Psoas muscle (tissue), 8 donors: Measurements from ENCODE around the gene AGMO. TPM values are rescaled to one million over a fixed set of nuclear protein-coding genes. Genes with fewer than 3 reads are reported as not detected.

Source experiments
- ATAC-seq, 4 donors: fragments of 200-7000 bp; cut with Tn5 transposase; one replicate each; pipeline ENCODE4 v1.9.1; 2020; ENCODE audit warnings: moderate library complexity in 3 of 4, mild to moderate bottlenecking in 2 of 4
- DNase-seq, 2 donors: peaks; one replicate each; pipeline ENCODE4 v3.0.0-alpha.2; 2020
- H3K27ac ChIP-seq: fragments of 200-600 bp; one replicate; pipeline ENCODE4 v1.8.0; 2022
- H3K27me3 ChIP-seq, 3 donors: fragments of 200-600 bp in 1 of 3; one replicate each; pipeline versions ENCODE4 v1.6.1 to v1.8.0; 2013 to 2022; ENCODE audit warnings: low read length in 2 of 3, mild to moderate bottlenecking in 2 of 3, moderate library complexity in 1 of 3; ENCODE audit not compliant: insufficient read depth in 3 of 3
- H3K36me3 ChIP-seq, 2 donors: fragments of 200-600 bp in 1 of 2; one replicate each; pipeline versions ENCODE4 v1.6.1 to v1.8.0; 2013 to 2022; ENCODE audit warnings: low read depth in 1 of 2, mild to moderate bottlenecking in 1 of 2, moderate library complexity in 1 of 2; ENCODE audit not compliant: insufficient read depth in 1 of 2
- H3K4me1 ChIP-seq: fragments of 200-600 bp; one replicate; pipeline ENCODE4 v1.8.0; 2022
- H3K4me3 ChIP-seq: fragments of 200-600 bp; one replicate; pipeline ENCODE4 v1.8.0; 2022; ENCODE audit warnings: mild to moderate bottlenecking
- H3K9me3 ChIP-seq: fragments of 200-600 bp; one replicate; pipeline ENCODE4 v1.8.0; 2022
- WGBS, 3 donors: extraction: QIAGEN DNeasy Blood & Tissue Kit; methylation state at CpG; one replicate each; pipeline versions ENCODE4 v1.1.6 to v1.1.7; 2013; 5-methylcytosine and 5-hydroxymethylcytosine counted together
- intact Hi-C, 2 donors: fragments of 100-400 bp; cut with DNase I; formaldehyde crosslinking; loops; one replicate each; pipeline versions ENCODE4 v1.11.0 to v1.14.2; 2022
- polyA plus RNA-seq, 3 donors: library from polyadenylated mRNA; stranded (reverse); fragments of 200-250 nt; gene quantifications; one replicate each; pipeline ENCODE4 v1.2.3, GENCODE V29; 2013
- total RNA-seq, 4 donors: library from RNA; stranded (reverse); fragmentation: NEBNext Ultra II Directional in 2 of 4; extraction: Animal tissue kit (Norgen Biotek cat#: 25700) in 2 of 4; gene quantifications; one replicate each; pipeline versions ENCODE4 v1.2.1 to v1.2.4, GENCODE V29; 2021 to 2023
- TF ChIP-seq, protein P1 (sequence below): fragments of 200-600 bp; IDR thresholded peaks from one replicate; pipeline ENCODE4 v1.8.0; 2022; ENCODE audit warnings: antibody characterized with exemption
- donor health status: healthy with polysubstance abuse.
- donor health status: DM: no; HTN: no; CAD: no; lungs with moderate emphysema.
- donor health status: Bipolar disorder and iron deficiency.
- donor health status: healthy.
- donor health status: DM: yes; HTN: yes; CAD: no.
- donor health status: DM: no; HTN: no; CAD: no.
- donor health status: DM: no; HTN: no; CAD: no.
- donor health status: DM: yes; HTN: yes; CAD: no.

The AGMO gene
- total and polyA plus RNA-seq, 7 donors, result 0.13 to 0.54 (median 0.36) TPM; not detected in 1

DNA sequence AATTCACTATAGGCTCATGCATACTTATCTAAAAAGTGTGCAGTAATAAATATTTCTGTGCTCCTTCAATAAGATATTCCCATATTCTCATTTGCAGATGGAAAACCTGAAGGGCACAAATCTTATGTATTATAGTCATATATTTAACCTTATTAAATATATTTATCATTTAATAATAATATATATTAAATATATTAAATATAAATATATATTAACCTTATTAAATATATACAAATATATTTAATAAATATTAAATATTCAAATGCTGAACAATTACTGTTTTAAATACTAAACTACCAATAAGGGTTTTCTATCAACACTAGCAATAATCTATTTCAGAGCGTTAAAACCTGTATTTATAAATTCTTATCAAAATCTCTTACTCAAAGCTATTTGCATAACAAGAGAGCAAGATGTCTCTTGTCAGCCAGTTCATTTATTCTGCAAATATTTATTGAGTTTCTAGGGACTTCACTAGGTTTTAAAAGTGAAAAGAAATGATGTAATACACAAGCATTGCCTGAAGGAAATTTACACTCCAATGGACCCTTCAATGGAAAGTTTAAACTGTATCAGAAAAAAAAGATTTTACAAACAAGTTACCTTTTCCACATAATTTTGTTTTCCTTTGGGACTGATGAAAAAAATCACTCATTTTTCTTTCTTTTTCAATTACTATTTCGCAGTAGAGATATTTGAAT, 159.2 kb downstream of the AGMO start:
- H3K4me1 ChIP-seq, result no peaks in the 10 kb centered on the region
- intact Hi-C loops, result no loop called here
- no peak for ATAC-seq
- no peak overlapping the region for H3K27ac ChIP-seq
- 88 to 96% (median 92%) methylated on average over 2 of the region's 2 CpGs for WGBS, 3 donors
- no peak for DNase-seq
- no peaks in the 10 kb centered on the region for H3K27me3 ChIP-seq
- H3K36me3 ChIP-seq, result no peaks in the 10 kb centered on the region
- H3K4me3 ChIP-seq, result no peak overlapping the region
- TF ChIP-seq, protein P1, sequence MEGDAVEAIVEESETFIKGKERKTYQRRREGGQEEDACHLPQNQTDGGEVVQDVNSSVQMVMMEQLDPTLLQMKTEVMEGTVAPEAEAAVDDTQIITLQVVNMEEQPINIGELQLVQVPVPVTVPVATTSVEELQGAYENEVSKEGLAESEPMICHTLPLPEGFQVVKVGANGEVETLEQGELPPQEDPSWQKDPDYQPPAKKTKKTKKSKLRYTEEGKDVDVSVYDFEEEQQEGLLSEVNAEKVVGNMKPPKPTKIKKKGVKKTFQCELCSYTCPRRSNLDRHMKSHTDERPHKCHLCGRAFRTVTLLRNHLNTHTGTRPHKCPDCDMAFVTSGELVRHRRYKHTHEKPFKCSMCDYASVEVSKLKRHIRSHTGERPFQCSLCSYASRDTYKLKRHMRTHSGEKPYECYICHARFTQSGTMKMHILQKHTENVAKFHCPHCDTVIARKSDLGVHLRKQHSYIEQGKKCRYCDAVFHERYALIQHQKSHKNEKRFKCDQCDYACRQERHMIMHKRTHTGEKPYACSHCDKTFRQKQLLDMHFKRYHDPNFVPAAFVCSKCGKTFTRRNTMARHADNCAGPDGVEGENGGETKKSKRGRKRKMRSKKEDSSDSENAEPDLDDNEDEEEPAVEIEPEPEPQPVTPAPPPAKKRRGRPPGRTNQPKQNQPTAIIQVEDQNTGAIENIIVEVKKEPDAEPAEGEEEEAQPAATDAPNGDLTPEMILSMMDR, result no peak
- no peaks in the 10 kb centered on the region for H3K9me3 ChIP-seq

GRCh38 chr7:15400440-15400839, 161.4 kb downstream of the AGMO start:
- DNase-seq (no peak), ATAC-seq (no peak)
- Histone ChIP-seq H3K9me3 (no peaks in the 10 kb centered on the region), H3K4me1 (no peaks in the 10 kb centered on the region), H3K27me3 (no peaks in the 10 kb centered on the region), H3K36me3 (no peaks in the 10 kb centered on the region), H3K27ac (no peak overlapping the region), H3K4me3 (no peak overlapping the region)
- intact Hi-C loops, result no loop called here
- TF ChIP-seq, protein P1, result no peak
- WGBS, 3 donors, result 67 to 82% (median 77%) methylated on average over 3 of the region's 3 CpGs

- H3K4me1 ChIP-seq, result no peaks in the 10 kb centered on the region
- WGBS, 3 donors, result 54 to 79% (median 60%) methylated on average over 2 of the region's 2 CpGs
- H3K9me3 ChIP-seq, result no peaks in the 10 kb centered on the region
- no peak for ATAC-seq
- DNase-seq, result no peak
- TF ChIP-seq, protein P1, result no peak
- H3K36me3 ChIP-seq, result no peaks in the 10 kb centered on the region
- H3K27ac ChIP-seq, result no peak overlapping the region
- H3K27me3 ChIP-seq, result no peaks in the 10 kb centered on the region
- intact Hi-C loops, result no loop called here
- no peak overlapping the region for H3K4me3 ChIP-seq
Observed at GRCh38 chr7:15399441-15399840, 162.4 kb downstream of the AGMO start.

DNA sequence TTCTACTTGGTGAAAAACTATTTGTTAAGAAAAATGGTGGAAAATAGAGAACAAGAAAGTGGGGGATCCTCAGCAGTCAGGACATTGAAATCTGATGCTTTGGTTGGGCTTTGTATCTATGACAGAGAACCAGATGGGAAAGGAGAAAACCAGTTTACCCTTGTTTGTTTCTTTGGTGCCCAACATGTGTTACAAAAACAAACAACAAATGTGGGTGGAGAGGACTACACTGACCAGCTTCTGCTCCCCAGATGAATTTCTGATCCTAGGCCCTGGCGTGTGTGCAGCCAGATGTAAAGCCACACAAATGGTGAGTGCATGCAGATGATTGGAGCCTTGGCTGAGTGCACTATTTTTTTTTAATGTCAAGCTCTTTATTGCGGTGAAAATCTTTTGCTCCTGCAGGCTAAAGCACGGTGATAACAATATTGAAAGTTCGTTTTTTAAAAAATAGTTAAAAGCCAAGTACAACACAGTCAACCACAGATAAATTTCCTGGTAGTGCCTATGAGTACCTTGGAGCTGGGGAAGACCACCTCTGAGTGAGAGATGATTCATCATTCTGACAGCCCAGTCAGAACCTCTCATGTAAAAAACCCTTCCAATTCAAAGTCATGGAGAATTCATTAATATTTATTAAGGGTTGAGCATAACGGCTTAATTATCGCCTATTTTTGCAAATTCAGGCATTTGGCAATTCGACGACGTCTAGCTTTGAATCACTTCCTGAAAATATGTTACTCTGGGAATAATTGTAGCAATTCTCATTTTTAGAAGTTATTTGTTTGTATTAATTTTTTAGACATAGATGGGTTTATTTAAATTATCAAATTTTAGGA, 163.7 kb downstream of the AGMO start:
- WGBS, 3 donors, result 70 to 86% (median 79%) methylated on average over 9 of the region's 9 CpGs
- TF ChIP-seq, protein P1, result no peak
- H3K27me3 ChIP-seq, result no peaks in the 10 kb centered on the region
- no peaks in the 10 kb centered on the region for H3K36me3 ChIP-seq
- no peak for ATAC-seq
- no peaks in the 10 kb centered on the region for H3K4me1 ChIP-seq
- no peak overlapping the region for H3K4me3 ChIP-seq
- H3K27ac ChIP-seq, result no peak overlapping the region
- H3K9me3 ChIP-seq, result no peaks in the 10 kb centered on the region
- intact Hi-C loops, result no loop called here
- DNase-seq, result no peak
